Kidney epithelial cell (primary cell): ENCODE measurements around the gene LMOD3. TPM values are rescaled to one million over a fixed set of nuclear protein-coding genes. Genes with fewer than 3 reads are reported as not detected.

Experiments used
- DNase-seq: peaks from one replicate; pipeline ENCODE4 v3.0.0-alpha.2; 2010; ENCODE audit warnings: low read depth
- H3K27me3 ChIP-seq: 2 replicates; pipeline ENCODE4 v1.6.0; 2011; ENCODE audit warnings: low read length; ENCODE audit not compliant: control insufficient read depth, insufficient read depth
- H3K36me3 ChIP-seq: 2 replicates; pipeline ENCODE4 v1.5.1; 2011; ENCODE audit warnings: low read length; ENCODE audit not compliant: control insufficient read depth, insufficient read depth
- H3K4me3 ChIP-seq: 2 replicates; pipeline ENCODE4 v1.5.1; 2011; ENCODE audit warnings: low read depth, mild to moderate bottlenecking, control low read depth, low read length
- CTCF ChIP-seq: IDR thresholded peaks from 2 replicates; pipeline ENCODE4 v1.5.1; 2011; ENCODE audit warnings: mild to moderate bottlenecking, moderate library complexity, low read length, control low read depth, inconsistent platforms; ENCODE audit not compliant: insufficient read depth, poor library complexity, severe bottlenecking
- total RNA-seq: library from RNA; depleted of rRNA; stranded (reverse); fragments of >200 nt; gene quantifications from 2 replicates; pipeline ENCODE4 v1.2.3, GENCODE V29; 2015

The LMOD3 gene
- total RNA-seq, 1 donor from 2014 or later, result not detected

- no peak for TF ChIP-seq CTCF
- no peak for DNase-seq
These were observed 5.5 kb downstream of the LMOD3 start for GRCh38 chr3:69116897-69117296.

GRCh38 chr3:69116162-69116561 lies 6.2 kb downstream of the LMOD3 start:
- H3K36me3 ChIP-seq, result no peaks in the 10 kb centered on the region
- no peaks in the 10 kb centered on the region for H3K27me3 ChIP-seq
- H3K4me3 ChIP-seq, result no peak overlapping the region
- DNase-seq, result no peak
- no peak for TF ChIP-seq CTCF

More at GRCh38 chr3:69116897-69117296, 5.5 kb downstream of the LMOD3 start:
- H3K4me3 ChIP-seq, result no peak overlapping the region
- H3K27me3 ChIP-seq, result no peaks in the 10 kb centered on the region
- no peaks in the 10 kb centered on the region for H3K36me3 ChIP-seq

DNA sequence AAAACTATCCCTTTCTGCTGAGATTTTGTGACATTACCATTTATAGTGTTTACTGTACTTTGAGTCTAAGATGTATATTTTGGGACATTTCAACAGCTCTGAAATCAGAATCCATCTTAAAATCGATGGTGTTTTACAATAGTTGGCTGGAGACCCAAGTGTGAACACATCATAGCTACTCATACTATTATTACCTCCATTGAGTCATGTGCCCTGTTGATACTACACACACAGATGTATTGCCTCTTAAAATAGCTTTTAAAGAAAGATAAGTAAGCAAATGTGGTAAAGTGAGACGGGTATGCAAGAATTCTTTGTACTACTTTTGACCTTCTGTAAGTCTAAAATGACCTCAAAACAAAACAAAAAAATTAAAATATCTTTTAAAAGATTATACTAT lies 6.7 kb downstream of the LMOD3 start:
- no peak for TF ChIP-seq CTCF
- no peak overlapping the region for H3K4me3 ChIP-seq
- H3K36me3 ChIP-seq, result no peaks in the 10 kb centered on the region
- no peaks in the 10 kb centered on the region for H3K27me3 ChIP-seq
- no peak for DNase-seq

DNA sequence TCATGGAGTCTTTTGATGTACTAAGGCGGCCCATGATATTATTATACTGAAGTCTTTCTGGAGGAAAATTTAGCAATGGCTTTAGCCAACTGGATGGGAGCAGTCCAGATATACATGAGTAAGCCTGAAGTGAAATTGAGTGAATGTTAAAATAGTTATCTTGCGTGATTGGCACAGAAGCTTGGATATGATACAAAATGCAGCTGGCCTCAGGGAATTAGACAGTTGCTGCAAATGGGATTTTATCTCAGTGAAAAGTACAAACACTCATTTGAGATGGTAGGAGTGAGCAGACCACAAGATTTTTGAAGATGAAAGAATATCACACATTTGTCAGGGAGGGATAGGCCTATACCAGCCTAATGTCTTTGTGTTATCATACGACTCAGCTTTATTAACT lies 8.9 kb downstream of the LMOD3 start:
- TF ChIP-seq CTCF, result no peak
- H3K36me3 ChIP-seq, result no peaks in the 10 kb centered on the region
- no peak for DNase-seq
- no peaks in the 10 kb centered on the region for H3K27me3 ChIP-seq
- no peak overlapping the region for H3K4me3 ChIP-seq

DNA sequence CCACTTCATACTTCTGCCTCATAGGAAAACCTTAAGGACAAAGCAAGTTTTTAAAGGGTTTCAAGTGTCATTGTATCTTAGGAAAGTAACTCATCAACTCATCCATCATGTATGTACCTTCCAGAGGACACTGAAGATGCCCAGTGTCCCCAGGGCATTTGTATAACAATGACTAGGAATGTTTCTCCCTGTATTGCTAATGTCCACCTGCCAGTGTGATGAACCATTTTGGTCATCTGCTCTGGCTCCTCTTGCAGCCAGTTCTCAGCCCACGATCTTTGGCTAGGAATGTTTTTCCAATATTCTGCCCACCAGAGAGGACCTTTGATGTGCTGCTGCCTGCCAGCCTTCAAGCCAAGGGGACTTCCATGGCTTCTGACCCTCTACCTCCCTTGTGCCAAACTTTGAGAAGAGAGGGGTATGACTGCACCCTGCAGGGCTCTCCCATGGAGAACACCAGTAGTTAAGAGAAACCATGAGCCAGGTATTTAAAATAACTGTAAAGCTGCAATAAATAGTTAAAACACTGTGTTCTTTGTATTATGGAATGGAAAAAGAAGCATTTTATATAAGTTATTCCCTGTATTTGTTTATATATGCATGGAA lies 11.4 kb downstream of the LMOD3 start:
- Histone ChIP-seq H3K36me3 (no peaks in the 10 kb centered on the region), H3K4me3 (no peak overlapping the region), H3K27me3 (no peaks in the 10 kb centered on the region)
- DNase-seq, result no peak
- TF ChIP-seq CTCF, result no peak

- Histone ChIP-seq H3K36me3 (no peaks in the 10 kb centered on the region), H3K27me3 (no peaks in the 10 kb centered on the region), H3K4me3 (no peak overlapping the region)
- no peak for DNase-seq
- no peak for TF ChIP-seq CTCF
These were observed 13.6 kb downstream of the LMOD3 start for GRCh38 chr3:69108811-69109210.
